Stimulated activated CD4-positive, alpha-beta T cell treated with anti-CD3 and anti-CD28 coated beads, TNF-alpha, amount 100 ng/mL, for 48 hours (primary cell): ENCODE measurements around the gene STX4.

Experiments used
- DNase-seq, 3 donors: peaks; one replicate each; pipeline ENCODE4 v3.0.0-alpha.2; 2020; ENCODE audit warnings: low read depth in 3 of 3

Gene STX4

GRCh38 chr16:31083556-31083955 is 50.2 kb downstream of the STX4 start:
- DNase-seq: no peak

GRCh38 chr16:31083981-31084380 is 50.6 kb downstream of the STX4 start:
- no peak for DNase-seq

- no peak for DNase-seq
Observed at GRCh38 chr16:31084584-31085302, 51.4 kb downstream of the STX4 start.

- DNase-seq: no peak
Observed at GRCh38 chr16:31085411-31085810, 52.1 kb downstream of the STX4 start.

- no peak for DNase-seq
Observed at GRCh38 chr16:31085873-31086628, 52.7 kb downstream of the STX4 start.

- DNase-seq: no peak
Observed at GRCh38 chr16:31086629-31086906, 53.2 kb downstream of the STX4 start.

GRCh38 chr16:31087481-31087880 is 54.1 kb downstream of the STX4 start:
- DNase-seq: no peak

- no peak for DNase-seq
Observed at GRCh38 chr16:31087971-31088370, 54.6 kb downstream of the STX4 start.

GRCh38 chr16:31088459-31089183 is 55.3 kb downstream of the STX4 start, which contains the start of gene PRSS53:
Gene PRSS53 (minus strand): TSS chr16:31088943. CDS start chr16:31088809, 134 bp downstream.
- no peak for DNase-seq

GRCh38 chr16:31089199-31089598 is 55.8 kb downstream of the STX4 start:
- no peak for DNase-seq
